22Rv1 (cell line): ENCODE measurements around the gene SLC4A3.

ENCODE experiments used
- H3K27ac ChIP-seq: fragments of 450-650 bp; 2 replicates; pipeline ENCODE4 v1.5.1; 2017
- ZFX ChIP-seq: fragments of 450-650 bp; IDR thresholded peaks from 2 replicates; pipeline ENCODE4 v1.6.1; 2017; ENCODE audit warnings: antibody characterized with exemption, borderline replicate concordance
- TF ChIP-seq, protein P1 (sequence below): fragments of 450-650 bp; IDR thresholded peaks from 2 replicates; pipeline ENCODE4 v1.5.1; 2017; ENCODE audit warnings: mild to moderate bottlenecking

SLC4A3 gene

DNA sequence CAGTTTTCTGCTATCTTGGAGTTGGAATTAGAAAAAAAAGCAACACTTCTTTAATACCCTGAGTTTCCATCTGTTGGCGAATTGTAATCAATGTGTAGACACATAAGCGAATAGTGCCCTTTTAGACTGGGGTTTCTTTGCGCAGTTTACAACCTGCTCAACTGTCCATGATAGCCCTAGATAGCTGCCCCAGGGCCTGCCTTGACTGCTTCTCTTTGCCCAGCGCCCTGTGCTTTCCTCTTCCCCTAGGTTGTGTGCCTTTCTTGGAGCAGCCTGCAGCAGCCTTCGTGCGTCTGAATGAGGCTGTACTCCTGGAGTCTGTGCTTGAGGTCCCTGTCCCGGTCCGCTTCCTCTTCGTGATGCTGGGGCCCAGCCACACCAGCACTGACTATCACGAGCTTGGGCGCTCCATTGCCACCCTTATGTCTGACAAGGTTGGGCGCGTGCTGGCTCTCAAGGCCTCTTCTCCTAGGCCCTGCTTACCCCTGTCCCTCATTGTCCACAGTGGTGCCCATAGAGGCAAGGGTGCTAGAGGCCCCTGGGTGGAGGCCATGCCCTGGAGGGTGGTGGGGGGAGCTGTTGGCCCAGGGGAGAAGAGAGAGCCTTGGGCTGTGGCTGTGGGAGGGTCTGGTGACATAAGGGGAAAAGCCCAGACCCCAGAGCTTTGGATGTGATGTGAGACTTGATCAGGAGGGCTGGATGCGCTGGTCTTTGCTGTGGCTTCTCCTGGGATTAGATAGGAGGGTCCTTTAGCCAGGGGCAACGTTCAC, 6.9 kb downstream of the SLC4A3 start:
- H3K27ac ChIP-seq = no peak overlapping the region
- TF ChIP-seq, protein P1, sequence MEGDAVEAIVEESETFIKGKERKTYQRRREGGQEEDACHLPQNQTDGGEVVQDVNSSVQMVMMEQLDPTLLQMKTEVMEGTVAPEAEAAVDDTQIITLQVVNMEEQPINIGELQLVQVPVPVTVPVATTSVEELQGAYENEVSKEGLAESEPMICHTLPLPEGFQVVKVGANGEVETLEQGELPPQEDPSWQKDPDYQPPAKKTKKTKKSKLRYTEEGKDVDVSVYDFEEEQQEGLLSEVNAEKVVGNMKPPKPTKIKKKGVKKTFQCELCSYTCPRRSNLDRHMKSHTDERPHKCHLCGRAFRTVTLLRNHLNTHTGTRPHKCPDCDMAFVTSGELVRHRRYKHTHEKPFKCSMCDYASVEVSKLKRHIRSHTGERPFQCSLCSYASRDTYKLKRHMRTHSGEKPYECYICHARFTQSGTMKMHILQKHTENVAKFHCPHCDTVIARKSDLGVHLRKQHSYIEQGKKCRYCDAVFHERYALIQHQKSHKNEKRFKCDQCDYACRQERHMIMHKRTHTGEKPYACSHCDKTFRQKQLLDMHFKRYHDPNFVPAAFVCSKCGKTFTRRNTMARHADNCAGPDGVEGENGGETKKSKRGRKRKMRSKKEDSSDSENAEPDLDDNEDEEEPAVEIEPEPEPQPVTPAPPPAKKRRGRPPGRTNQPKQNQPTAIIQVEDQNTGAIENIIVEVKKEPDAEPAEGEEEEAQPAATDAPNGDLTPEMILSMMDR = no peak
- no peak for TF ChIP-seq ZFX

DNA sequence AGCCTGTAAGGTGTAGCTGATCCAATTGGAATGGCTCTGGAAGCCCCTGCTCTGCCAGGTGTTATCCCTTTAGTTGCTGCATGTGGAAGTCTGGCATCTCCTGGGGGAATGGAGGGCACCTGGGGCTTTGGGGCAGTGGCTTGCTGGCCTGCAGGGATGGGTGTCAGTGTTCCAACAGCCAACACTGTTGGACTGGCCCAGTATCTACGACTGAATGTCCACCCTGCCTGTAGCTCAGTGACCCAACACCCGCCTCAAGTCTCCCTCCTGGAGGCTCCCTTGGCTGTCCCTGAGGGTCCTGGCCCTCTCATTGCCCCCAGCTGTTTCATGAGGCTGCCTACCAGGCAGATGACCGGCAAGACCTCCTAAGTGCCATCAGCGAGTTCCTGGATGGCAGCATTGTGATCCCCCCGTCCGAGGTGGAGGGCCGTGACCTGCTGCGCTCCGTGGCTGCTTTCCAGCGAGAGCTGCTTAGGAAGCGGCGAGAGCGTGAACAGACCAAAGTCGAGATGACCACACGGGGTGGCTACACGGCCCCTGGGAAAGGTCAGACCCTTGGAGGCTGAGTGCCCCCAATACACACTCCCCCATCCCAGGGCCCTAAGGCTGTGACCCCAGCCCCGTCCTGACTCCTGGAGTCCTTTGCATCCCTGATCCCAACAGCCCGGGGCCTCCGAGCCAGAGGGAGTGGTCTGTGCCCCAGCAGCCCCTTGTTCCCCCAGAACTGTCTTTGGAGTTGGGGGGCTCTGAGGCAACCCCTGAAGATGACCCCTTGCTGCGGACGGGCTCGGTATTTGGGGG, 7.7 kb downstream of the SLC4A3 start:
- no peak overlapping the region for H3K27ac ChIP-seq
- TF ChIP-seq ZFX = no peak

DNA sequence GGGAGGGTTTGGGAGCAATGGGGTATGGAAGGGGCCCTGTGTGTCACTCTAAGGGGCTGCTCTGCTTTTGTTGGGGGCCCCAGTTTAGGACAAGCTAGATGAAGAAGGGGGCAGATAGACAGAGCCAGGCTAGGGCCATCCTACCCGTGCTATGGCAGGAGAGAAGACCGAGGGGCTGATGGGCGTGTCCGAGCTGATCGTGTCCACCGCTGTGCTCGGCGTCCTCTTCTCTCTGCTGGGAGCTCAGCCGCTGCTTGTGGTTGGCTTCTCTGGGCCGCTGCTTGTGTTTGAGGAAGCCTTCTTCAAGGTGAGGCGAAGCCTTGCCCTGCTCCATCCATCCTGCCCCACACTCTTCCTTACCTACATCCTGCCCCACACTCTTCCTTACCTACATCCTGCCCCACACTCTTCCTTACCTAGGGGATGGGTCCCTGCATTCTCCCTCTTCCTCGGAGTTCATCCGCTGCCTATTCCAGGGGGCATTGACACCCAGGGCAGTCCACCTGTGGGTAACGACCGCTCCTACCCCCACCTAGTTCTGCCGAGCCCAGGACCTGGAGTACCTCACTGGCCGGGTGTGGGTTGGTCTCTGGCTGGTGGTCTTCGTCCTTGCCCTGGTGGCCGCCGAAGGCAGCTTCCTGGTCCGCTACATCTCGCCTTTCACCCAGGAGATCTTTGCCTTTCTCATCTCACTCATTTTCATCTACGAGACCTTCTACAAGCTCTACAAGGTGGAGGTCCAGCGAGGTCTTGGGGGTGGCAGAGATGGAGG, 8.9 kb downstream of the SLC4A3 start:
- TF ChIP-seq, protein P1 = no peak
- TF ChIP-seq ZFX = no peak
- no peak overlapping the region for H3K27ac ChIP-seq

- H3K27ac ChIP-seq = no peak overlapping the region
- TF ChIP-seq, protein P1 = no peak
- TF ChIP-seq ZFX = no peak
These were observed 9.8 kb downstream of the SLC4A3 start for GRCh38 chr2:219636941-219637841.

DNA sequence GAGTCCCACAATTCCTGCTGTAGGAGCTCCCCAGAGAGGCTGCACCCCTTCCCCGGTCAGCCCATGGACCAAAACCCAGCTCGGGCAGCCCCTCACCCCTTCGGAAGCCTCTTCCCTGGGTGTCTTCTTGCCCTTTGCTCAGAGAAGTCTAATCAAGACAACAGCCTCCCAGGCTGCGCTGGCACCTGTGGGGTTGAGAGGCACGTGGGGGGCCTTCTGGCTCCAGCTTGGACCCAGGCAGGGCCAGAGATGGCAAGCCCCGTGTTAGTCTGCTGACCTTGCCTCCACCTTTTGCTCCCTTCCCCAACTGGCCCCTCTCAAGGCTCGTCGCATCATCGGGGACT, 10.4 kb downstream of the SLC4A3 start:
- no peak for TF ChIP-seq ZFX
- TF ChIP-seq, protein P1 = no peak

GRCh38 chr2:219638217-219638947, 11.0 kb downstream of the SLC4A3 start:
- no peak overlapping the region for H3K27ac ChIP-seq
- TF ChIP-seq, protein P1 = no peak
- TF ChIP-seq ZFX = no peak

More for the DNA sequence above, 10.4 kb downstream of the SLC4A3 start:
- H3K27ac ChIP-seq = no peak overlapping the region
